ENCODE data around the gene PTPRA.

DNA sequence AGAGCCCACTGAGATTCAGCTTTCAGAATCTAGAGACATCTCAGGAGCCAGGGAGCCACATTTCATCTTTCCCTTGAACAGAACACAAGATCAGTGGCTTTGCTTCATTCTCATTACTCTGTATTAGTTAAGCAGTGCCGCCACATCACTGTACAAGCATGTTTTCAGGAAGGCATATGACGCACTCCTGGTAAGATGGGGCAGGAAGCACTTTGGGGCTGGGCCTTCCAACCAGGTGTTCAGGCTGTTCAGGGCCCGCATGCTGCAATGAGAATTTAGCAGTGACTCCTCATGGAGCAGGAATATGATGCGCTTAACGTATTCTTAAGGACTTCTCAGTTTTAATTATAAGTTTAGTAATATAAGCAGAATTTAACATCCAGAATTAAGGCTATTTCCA lies 140.5 kb downstream of the PTPRA start:
- no peak for TF ChIP-seq CTCF (IDR thresholded peaks at IDR 0.05; ENCODE audit: insufficient read depth, low read depth, low read length)
- TF ChIP-seq EZH2 (IDR thresholded peaks at IDR 0.05; ENCODE audit: insufficient read depth, low read length) = no peak

Measured in astrocyte (in vitro differentiated cells and primary cell).